SK-MEL-5 (cell line): ENCODE results near the gene ARID5B. TPM values are rescaled to one million over a fixed set of nuclear protein-coding genes. Genes with fewer than 3 reads are reported as not detected.

Experiments
- DNase-seq: peaks from one replicate; pipeline ENCODE4 v3.0.0-alpha.2; 2016; ENCODE audit warnings: low read depth, low spot score
- in situ Hi-C: cut with HindIII; loops from 2 replicates; pipeline ENCODE4 v1.10.0; 2016; ENCODE audit warnings: low sequenced_read_pairs, high pct_unique_total_duplicates, low pct_unique_long_range_greater_than_20kb
- total RNA-seq: library from RNA; depleted of rRNA; stranded (reverse); fragments of >200 nt; shearing (Covaris generic); gene quantifications from 2 replicates; pipeline ENCODE4 v1.2.3, GENCODE V29; 2014

Gene ARID5B
- total RNA-seq, 1 experiment from 2014 or later: 17.5 TPM

DNA sequence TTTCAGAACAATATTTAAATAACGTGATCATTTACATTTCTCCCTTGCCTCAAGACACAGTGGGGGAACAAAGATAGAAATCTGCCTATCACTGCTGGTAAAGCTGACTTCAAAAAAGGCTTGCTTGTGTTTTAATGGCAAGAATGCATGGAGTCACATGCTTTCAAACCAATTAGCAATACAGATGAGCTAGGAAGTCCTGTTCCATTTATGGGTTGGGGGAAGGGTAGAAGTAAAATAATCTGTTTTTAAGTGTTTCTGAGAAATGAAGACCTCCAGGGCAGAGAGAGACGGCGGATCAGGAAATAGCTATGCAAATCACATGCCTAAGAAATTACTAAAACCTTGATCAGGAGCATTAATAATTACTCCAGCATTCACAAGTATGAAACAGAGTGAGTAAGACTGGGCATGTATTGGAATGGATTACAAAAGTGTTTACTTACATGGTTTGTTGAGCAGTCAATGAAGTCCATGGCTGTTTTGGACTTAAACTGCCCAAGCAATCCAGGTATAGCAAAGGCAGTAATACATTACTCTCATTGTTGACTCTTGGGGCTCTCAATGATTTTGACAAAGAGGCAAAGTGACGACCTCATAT, 142.0 kb downstream of the ARID5B start:
- in situ Hi-C loops: no loop called here
- DNase-seq: peak; percentile 64

DNA sequence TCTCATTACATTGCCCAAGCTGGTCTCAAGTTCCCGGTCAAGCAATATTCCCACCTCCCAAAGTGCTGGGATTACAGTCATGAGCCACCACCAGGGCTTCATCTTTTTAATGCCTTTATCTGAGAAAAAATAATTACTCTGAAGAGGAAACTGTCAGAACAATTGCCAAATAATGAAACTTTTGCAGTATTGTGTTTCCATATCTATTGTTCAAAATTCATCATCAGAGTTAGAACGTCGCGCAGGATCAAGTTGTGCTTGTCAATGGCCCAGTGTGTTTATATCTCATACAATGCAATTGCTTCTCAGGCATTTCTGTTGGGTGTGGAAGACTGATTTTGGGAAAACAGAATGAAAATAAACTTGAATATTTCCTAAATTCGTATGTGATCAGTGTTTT, 143.1 kb downstream of the ARID5B start:
- in situ Hi-C loops: no loop called here
- DNase-seq: no peak

DNA sequence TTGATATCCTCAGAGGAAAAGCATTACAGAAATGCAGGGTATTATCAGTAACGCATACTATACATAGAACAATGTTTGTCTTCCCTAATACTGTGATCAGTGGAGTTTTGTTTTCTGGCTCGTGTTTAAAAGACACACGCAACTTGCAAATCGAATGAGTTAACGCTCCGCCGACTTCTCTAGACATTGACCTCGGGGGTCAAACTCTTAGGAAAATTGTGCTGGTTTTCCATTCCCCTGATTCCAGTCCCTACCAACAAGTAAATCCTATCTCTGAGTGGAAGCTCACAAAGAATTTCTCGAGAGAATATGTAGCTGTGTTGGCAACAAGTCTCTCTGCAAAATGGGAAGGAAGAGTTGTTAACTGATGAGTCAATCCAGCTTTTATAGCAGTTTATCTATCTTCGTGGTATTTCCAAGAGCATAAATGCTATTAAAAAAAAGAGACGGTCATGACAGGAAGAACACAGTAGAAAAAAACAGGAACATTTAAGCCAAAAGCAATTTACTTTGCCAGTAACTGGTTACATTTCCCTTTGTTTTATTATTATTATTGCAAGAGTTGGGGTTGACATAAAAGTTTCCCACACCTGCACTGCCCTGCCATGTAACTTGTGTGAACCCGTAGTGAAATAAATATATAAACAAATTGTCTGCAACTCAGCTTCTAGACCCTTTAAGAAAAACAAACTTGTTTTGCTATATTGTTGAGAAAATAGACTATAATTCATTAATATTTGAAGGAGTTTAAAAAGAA, 144.4 kb downstream of the ARID5B start:
- DNase-seq: no peak
- in situ Hi-C loops: no loop called here

DNA sequence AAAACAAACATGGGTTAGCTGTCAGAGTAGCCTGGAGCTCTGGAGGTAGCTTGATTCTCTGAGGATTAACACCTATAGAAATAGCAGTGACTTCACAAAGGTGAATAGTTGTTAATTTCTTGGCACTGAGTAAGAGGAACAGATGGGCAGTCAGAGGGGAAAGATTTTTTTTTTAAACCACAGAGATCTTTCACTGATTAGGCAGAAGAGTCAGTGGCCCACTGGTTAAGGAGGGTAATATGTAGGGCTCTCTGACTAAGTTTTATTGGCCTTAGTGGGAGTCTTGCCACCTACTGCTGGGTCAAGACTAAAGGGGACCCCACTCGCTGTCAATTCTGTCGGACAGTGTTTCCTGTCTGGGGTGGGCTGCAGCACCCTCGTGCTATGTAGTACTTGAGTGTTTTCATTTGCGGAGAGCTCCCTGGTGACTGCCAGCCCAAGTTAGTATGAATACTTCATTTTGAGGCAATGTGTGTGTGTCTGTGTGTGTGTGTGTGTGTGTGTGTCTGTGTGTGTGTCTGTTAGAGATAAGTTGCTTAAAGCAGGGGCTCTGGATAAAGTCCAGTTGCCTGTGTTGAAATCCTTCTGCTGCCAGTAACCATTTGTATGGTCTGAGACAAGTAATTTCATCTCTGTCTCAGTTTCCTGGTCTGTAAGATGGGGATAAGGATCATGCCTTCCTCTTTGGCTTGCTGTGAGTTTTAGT, 145.2 kb downstream of the ARID5B start:
- no peak for DNase-seq
- in situ Hi-C loops: no loop called here

DNA sequence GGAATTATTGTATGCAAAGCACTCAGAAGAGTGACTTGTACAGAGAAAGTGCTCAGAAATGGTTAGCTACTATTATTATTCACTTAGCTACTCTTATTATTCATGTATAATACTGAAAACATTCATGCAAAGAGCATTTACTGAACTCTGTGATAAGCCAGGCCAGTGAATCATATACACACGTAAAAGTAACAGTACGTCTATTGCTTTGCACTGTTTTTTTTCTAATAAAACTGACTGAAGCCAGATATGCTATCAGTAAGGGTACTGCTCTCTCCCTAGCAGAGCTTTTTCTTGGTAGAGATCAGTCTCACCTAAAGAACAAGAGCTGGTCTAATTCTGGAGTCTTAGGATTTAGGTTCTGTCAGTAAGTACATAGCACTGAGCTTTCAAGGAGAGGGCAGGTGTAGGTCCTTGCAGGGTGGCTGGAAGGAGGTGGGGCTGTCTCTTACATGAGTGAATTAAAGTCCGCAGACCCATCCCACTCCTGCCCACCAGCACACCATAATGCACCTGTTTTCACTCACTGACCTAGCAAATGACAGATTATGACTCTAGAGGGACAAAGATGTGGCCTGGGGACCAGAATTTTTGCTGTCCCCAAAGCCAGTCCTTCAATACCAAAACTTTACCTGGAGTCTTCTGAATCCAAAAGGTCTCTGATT, 145.9 kb downstream of the ARID5B start:
- DNase-seq: no peak
- in situ Hi-C loops: no loop called here

DNA sequence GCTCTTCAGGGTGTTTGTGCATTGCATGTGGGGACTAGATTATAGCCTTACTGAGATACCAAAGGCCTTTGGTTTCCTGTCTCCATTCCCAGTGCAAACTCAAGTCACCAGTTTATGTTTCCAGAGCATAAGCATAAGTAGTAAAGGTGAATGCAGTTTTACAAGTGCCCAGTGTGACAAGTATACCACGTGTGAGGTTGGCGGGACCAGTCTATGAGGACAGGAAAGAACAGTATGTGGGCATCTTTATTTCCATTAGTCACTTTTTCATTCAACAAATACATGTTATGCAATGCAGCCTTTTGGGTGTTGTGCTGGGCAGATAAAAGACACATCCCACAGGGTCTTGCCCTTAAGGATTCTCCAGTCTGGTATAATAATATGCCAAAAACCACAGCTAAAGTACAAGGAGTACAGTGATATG, 146.5 kb downstream of the ARID5B start:
- DNase-seq: no peak
- in situ Hi-C loops: no loop called here

DNA sequence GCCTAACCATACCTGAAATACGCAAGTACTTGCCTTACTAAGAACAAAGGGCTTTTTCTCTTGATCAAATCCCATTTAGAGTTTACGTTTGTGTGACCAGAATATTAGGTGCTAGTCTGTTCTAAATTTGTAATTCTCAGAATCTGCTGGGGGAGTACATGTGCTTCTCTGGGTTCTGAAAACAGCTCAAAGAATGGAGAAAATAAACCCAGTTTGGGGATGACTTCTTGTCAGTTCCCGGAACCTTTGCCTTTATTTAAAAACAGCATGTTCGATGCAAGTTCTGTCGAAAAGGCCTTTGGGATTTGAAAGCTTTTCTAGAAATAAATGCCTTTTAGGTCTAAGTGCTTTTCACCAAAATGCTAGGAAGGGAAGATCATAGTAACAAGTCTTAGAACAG, 147.0 kb downstream of the ARID5B start:
- no peak for DNase-seq
- in situ Hi-C loops: no loop called here

DNA sequence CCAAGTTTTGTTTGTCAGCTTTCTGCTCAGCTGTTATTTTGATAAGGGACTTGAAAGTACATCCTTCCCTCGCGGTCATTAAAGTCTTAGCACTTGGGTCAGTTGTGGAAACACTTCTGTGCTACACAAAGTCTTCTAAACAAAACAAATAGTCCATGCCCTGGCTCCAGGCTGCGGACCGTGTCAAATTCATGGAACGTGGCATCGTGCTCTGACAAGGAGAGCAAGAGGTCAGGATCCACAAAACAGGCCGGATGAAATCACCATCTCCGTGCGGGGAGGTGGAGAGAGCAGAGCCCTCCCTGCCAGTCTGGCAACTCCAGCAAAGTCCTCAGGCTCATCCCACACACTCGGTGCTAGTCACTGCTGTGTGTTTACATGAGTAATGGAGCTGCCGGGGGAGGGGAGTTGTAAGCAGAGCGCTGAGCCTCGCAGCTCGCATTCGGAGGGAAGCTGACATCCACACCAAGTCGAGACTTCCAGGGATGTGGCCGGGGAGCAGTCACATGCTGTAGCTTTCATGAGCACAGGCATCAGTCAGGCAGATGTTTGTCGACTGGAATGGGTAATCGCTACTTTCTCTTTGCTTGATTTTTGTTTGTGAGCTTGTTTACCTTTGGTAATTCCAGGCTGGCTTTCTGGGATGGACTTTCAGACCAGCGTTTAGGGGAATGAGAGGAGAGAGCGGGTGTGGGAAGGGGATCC, 147.6 kb downstream of the ARID5B start:
- in situ Hi-C loops: no loop called here
- DNase-seq: peak; percentile 75

DNA sequence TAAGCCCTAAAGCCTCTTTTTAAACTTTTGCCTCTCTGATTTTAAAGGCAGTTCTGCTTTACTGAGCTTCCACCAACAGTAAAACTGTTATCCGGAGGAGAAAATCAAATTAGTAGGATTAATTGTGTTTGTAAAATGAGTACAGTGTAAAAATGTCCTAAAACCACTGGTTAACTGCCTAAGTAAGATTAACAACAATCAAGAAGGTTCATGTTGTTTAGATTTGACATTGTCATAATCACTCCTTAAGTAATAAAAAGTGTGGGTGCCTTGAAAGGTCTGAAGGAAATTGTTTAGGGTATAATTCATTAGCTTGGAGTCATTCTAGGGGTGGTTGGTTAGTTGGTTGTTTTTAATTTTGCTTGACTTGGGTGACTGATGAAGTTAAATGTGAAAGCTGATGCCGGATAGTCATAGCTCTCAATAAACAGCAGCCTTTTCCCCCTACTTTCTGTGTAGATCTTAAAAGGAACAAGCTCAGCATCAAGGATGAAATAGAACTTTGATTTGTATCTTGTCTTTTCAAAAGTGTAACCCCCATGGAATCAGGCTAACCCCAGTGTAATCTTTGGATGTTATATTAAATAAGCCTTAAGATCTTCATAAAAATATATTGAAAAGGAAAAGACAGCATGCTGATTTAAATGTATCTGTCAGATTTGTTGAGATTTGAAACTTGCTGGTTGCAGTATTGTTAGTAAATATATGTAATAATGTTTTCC, 148.3 kb downstream of the ARID5B start:
- no peak for DNase-seq

DNA sequence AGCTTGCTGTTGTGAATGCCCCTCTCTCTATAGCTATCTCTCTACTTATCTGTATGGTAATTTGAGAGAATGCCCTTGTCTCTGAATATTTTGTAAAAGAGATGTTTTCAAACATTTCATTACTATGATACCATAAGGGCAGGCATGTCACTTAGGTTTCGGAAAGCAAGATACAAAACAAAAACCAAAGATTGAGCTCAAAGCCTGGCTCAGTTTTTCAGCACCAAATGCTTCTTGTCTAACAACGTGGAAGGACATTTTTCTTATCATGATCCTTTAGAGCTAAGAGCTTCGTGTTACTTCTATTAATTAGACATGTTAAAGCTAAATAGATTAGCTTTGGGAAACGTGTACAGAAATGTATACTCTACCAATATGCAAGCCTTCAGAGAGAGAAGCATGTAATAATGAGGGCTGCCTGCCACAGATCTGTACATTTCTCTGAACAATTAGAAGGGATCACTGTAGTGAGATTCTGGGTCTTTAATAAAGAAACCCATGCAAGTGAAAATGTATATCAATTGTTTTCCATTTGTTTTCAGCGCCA, 148.9 kb downstream of the ARID5B start:
- DNase-seq: no peak
- in situ Hi-C loops: no loop called here

More for the DNA sequence above, 148.3 kb downstream of the ARID5B start:
- in situ Hi-C loops: no loop called here

DNA sequence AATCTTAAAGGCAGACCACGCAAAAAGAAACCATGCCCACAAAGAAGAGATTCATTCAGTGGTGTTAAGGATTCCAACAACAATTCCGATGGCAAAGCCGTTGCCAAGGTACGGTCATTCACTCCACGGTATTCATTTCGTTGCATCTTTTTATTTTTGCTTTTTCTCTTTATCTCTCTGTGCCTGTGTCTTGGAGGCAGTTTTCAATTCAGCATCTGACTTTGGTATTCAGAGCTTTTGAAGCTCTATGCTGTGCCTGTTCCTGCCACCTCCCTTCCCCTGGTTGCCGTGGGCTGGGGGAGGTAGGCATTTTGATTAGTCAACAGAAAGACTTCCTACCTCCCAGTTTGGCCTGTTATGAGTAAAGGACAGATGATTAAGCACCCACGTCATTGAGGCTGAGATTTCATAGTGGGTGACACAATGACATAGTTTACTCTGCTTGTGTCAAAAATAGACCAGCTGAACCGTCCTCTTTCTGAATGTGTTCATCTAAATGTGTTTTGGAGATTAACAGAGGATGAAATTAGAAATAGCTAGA, 149.5 kb downstream of the ARID5B start:
- in situ Hi-C loops: no loop called here

DNA sequence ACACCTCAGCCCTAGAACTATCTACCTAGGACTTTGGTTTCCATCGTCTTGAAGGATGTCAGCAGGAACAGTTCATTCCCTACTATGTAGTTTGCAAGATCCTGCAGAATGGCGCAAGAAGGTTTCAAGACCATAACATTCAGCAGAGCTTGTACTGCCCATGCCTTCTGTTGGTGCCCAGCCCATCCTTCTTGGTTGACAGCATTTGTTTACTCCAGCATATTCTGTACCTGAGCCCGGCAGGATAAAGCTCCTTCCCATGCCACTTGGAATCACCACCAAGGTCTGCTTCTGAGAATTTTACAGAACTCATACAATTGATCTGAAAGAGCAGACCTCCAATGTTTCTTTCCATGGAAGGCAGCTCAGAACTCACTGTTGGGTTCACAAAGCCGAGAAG, 150.8 kb downstream of the ARID5B start:
- in situ Hi-C loops: no loop called here
- no peak for DNase-seq

More for the DNA sequence above, 149.5 kb downstream of the ARID5B start:
- peak; percentile 90 for DNase-seq

DNA sequence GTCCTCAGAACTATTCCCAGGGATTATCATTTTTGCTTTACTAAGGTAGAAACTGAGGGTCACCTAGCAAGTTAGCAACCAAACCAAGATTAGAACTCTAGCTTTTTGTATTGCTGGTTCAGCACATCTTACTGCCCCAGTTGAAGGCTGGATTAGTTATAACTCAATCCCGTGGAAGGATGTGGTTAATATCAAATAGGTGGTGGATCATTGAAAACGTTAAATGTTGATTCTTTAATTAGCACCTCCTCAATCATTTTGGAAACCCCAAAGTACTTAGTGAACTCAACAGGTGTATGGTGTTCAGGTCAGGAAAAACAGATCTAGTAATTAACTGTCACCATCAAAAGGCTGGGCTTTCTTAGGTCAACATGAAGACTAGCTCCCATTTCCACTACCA, 152.4 kb downstream of the ARID5B start:
- no peak for DNase-seq
- in situ Hi-C loops: no loop called here

DNA sequence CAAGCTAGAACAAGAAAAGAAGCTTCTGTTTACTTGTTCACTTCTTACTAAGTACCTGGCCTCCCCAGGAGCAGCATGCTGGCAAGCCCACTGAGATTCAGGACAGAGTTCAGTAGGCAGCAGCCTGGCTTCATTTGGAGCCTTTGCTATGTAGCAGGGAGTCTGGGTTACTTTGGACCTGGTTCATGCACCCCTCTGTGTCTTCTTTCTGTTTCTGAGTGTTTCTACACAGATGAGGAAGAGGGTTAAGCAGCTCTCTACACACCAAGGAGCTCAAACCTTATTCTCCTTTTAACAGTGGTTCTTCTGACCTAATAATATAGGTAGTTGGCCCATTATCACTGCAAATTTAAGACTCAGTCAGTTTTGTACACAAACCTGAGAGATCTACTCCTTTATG, 152.9 kb downstream of the ARID5B start:
- in situ Hi-C loops: no loop called here
- DNase-seq: no peak

DNA sequence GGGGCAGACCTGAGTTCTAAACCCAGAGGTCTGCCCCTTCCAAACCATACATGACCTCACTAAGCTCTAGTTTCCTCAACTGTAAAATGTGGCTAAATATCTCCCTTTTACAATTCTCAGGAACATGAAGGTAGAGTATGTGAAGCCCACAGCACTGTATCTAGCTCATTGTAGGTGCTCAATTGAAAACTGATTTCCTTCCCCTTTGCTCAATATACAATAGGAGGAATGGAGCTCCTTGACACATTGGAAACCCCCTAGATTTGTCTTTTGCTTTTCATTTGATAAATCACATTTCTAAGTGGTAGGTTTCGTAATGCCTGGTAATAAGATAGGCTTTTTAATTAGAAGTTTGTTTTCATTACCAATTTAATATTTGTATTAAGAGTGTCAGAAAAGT, 153.3 kb downstream of the ARID5B start:
- in situ Hi-C loops: no loop called here
- no peak for DNase-seq

DNA sequence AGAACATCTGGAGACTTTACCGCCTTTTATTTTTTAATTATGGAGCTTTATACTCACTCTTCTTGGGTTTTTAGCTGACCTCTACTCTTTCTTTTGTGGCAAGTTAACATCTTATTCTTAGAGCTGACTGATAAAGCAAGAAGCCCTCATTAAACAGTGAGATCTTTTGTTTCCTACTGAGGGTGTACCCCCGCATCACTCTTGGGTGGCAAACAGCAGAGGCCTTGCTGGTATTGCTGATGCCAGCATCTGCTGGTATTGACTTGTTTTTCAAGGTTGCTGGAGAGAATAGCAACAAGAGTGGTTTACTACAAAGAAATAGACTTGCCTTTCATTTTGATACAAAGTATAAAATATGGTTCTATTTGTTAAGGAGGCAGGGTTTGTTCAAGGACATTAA, 154.7 kb downstream of the ARID5B start:
- in situ Hi-C loops: no loop called here
- no peak for DNase-seq

DNA sequence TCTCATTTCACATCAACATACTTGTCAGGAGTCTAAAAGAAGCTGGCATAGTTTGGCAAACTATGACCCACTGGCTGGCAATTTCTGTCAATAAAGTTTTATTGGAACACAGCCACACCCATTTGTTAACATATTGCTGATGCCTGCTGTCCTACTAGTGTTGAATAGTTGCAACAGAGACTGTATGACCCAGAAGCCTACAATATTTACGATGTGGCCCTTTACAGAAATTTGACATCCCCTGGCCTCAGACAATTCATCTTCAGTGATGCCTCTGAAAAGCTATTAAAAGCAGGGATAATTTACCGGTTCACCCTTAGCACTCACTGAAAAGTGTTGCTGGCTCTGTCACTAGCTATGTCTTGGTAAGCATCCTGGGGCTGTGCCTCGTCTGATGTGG, 155.2 kb downstream of the ARID5B start:
- DNase-seq: no peak
- in situ Hi-C loops: no loop called here
